H1 (cell line): ENCODE measurements around the gene MACROD2. TPM values are rescaled to one million over a fixed set of nuclear protein-coding genes. Genes with fewer than 3 reads are reported as not detected.

Source experiments
- CEBPB ChIP-seq: IDR thresholded peaks from 2 replicates; pipeline ENCODE4 v1.6.1; 2012; ENCODE audit warnings: low read depth, low read length
- KDM5A ChIP-seq: fragments of 200-600 bp; IDR thresholded peaks from 2 replicates; pipeline ENCODE4 v1.7.1; 2012; ENCODE audit warnings: mild to moderate bottlenecking, low read length, inconsistent platforms, mixed read lengths
- POU5F1 ChIP-seq: IDR thresholded peaks from 2 replicates; pipeline ENCODE4 v1.6.1; 2011; ENCODE audit warnings: low read depth, mild to moderate bottlenecking, low read length, moderate library complexity
- RXRA ChIP-seq: IDR thresholded peaks from 2 replicates; pipeline ENCODE4 v1.6.1; 2011; ENCODE audit warnings: low read depth, mild to moderate bottlenecking, low read length, moderate library complexity; ENCODE audit not compliant: insufficient read depth
- SIN3A ChIP-seq, 2 experiments: IDR thresholded peaks in 1 of 2; conservative IDR thresholded peaks in 1 of 2; 2 replicates each; pipeline ENCODE4 v1.6.1; 2011 to 2012; ENCODE audit warnings: low read length in 2 of 2, improper control_type of control experiment in 1 of 2, low read depth in 1 of 2, mild to moderate bottlenecking in 1 of 2
- SP4 ChIP-seq: IDR thresholded peaks from 2 replicates; pipeline ENCODE4 v1.6.1; 2012; ENCODE audit warnings: low read length, inconsistent platforms
- TAF7 ChIP-seq: optimal IDR thresholded peaks from 2 replicates; pipeline ENCODE3; 2011; ENCODE audit warnings: low read depth, mild to moderate bottlenecking, inconsistent platforms, low read length, moderate library complexity, borderline replicate concordance
- polyA plus RNA-seq, 7 experiments: library from polyadenylated mRNA; depleted of rRNA in 3 of 7; stranded (reverse) in 5 of 7; unstranded in 2 of 7; fragments of >200 nt in 5 of 7; fragments of 200-250 nt in 2 of 7; gene quantifications; 1 replicate in 5 of 7; 2 replicates in 1 of 7; 4 replicates in 1 of 7; pipeline versions ENCODE4 v1.2.1 to v1.2.3, GENCODE V29; 2011 to 2013; ENCODE audit warnings: missing spikeins in 2 of 7, mixed read lengths in 2 of 7
- total RNA-seq: library from RNA; stranded (reverse); fragmentation: NEBNext Ultra II Directional; extraction: Animal tissue kit (Norgen Biotek cat#: 25700); gene quantifications from 2 replicates; pipeline ENCODE4 v1.2.1, GENCODE V29; 2021

Gene MACROD2
- total and polyA plus RNA-seq, 2 of the 8 experiments (the other 6 are each of a cell fraction or from before 2014, with no cell fraction given) = 0.70 to 3.9 TPM

DNA sequence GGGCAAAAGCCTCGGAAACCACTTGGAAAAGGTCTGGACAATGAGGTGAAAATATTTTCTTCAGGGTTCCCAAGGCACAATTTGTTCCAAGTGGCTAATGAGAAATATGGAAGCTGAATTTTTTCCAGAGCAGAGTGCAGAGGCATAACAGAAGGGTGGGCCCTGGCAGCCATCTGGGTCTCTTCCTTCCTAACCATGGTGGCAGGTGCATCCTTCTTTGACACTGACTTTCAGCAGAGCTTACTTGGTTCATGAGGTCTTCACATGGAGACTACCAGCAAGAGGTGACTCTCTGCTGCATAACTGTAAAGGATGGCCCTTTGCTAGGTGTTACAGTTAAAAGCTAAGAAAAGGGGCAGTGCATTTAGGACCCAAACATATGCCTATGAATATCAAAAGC is 2055.1 kb downstream of the MACROD2 start (continued):
- TF ChIP-seq TAF7 = no peak
- no peak for TF ChIP-seq SP4
- TF ChIP-seq KDM5A = no peak
- TF ChIP-seq CEBPB = no peak
- TF ChIP-seq POU5F1 = no peak
- no peak for TF ChIP-seq SIN3A (conservative IDR thresholded peaks at IDR 0.05 in 1 of 2, IDR thresholded peaks at IDR 0.05 in 1 of 2; ENCODE audit: low read depth in 1 of 2, low read length in 2 of 2)
- no peak for TF ChIP-seq RXRA
- TF ChIP-seq, all 59 proteins: peak for 0
